TTC549 (cell line): ENCODE measurements around the gene FRAS1.
"Not testable (repeated sequence)": the region's sequence is repeated elsewhere in the genome, so short reads cannot be mapped to it uniquely, and the experiment has no call there.

ENCODE experiments used
- FAIRE-seq: peaks from 2 replicates; lab custom pipeline; 2012; peaks lifted over from hg19 to GRCh38; lab: Jason Lieb, UNC

Gene FRAS1

DNA sequence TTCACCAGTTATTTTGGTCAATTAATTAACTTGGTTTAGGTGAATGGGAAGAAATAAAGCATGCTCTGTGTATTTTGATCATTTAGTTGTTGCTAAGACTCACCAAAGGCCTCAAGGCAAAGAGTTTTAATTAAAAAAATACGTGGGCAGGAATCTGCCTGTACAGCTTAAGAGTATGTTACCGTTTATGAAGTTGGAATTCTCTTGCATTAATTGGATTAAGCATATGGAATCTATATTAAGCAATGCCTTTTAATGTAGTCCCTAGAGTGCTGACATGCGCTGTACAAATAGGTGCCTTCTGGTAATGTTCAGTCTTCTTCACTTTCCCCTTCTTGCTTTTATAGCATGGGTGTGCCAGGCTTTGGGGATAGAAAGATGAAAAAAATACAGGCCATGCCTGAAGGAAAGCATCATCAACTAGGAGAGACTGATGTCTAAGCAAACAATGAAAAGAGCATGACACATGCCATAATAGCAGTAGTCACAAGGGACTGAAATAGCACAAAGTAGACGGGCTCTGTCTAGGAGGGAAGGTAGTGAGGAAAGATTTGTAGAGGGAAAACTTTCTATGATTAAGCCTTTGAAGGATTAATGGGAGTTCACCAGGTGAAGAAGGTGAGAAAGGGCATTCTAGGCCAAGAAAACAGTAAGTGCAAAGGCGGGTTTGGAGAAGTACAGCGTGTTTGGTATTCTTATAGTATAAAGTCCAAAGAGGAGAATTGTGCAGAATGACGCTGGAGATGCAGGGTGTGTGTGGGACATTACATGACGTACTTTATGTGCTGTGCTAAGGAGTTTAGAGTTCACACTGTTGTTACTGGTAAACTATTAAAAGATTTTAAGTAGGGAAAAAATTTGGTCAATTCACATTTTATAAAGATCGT lies 268.4 kb downstream of the FRAS1 start:
- no peak for FAIRE-seq

GRCh38 chr4:78328591-78328990 lies 271.5 kb downstream of the FRAS1 start:
- FAIRE-seq = not testable (repeated sequence)

DNA sequence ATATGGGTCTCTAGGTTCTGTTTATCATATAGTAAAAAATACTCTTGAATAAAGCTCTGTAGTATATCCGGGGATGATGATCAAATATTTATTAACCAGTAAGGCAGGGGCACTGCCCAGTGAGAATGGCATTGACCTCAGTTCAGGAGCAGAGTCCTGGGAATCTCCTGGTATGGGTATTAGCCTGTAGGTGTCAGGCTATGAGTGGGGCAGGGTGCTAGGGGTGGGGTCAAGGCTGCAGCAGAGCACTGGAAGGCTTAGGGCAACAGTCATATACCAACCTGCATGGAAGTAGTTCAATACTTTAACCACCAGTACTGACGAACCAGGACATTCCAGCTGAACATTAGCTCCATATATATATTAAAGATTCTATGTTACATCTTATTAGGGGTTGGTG lies 274.1 kb downstream of the FRAS1 start:
- no peak for FAIRE-seq

DNA sequence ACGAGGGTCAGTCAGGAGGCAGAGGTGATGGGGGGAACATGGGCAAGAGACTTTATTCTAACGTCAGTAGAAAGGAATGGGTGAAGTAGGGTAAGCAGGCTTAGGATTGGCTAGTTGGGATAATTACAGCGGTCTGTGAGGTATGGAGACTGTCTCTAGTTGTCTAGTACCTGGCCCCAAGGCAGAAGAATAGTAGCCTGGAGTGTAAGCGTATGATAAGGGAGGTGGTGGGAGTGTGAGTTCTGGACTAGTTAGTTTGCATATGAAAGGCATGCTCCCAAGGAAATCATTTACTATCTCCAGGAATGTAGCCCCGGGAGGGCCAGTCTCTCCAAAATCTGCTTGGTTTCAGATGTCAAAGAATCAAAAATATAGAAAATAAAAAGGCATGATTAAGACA lies 274.8 kb downstream of the FRAS1 start:
- no peak for FAIRE-seq

DNA sequence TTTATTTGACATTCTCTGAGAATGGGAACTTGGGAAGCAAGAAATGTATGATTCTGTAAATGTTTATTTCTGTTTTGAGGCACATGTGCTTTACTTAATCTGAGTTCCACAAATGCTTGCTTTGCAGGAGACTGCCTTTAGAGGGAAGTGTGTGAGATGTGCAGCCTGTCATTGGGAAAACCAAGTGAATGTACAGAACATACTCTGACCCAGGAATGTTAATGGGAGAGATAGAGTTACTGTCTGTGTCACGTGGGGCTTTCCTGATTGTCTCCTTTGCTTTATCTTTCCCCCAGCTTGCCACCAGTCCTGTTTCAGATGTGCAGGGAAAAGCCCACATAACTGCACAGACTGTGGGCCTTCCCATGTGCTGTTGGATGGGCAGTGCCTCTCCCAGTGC lies 275.9 kb downstream of the FRAS1 start:
- no peak for FAIRE-seq

- no peak for FAIRE-seq
Observed at GRCh38 chr4:78336093-78336943, 279.2 kb downstream of the FRAS1 start.

DNA sequence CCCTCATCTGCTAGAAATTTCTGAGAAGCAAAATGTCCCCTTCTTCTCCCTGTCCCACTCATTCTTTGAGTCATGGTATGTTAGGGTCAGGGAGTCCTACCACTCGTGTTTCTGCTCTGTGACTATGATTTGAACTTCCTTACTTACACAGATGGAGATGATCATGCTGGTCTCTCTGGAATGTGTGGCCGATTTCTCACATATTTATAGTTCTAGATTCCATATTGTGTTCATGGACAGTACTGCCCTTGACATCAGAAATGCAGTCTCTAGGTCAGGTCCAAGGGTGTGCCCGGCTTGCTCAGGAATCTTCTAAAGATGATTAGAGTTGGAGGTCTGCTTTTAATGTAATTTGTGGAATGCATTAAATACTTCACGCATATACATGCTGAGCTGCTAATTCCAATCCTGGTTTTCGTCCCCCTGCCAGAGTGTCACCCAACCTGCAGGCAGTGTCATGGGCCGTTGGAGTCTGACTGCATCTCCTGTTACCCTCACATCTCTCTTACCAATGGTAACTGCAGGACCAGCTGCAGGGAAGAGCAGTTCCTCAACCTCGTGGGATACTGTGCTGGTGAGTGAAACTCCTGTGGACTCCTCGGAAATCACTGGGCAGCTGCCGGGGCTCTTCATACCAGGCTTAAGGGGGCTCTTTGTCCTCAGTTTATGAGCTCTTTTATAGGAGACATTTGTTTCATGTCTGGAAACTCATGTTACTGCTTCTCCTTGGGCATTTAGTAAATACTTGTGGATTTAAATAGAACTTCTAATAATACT lies 280.3 kb downstream of the FRAS1 start:
- FAIRE-seq = no peak

DNA sequence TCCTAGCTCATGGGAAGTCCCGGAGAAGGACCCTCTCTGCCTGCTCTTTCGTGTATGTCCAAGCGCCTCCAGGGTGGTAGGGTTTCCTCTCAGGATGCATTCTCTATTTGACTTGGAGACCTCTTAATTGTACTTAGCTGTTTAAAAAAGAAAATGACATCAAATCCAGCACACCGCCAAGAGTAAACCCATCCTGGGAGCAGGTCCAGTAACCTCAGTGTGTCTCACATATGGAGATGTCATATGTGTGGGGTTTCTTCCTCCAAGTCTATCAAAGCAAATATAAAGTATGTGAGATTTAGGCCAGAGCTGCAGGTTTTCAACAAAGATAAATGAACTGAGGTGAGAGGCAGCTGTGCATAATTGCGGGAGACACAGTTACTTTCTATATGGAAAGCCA lies 285.0 kb downstream of the FRAS1 start:
- no peak for FAIRE-seq

GRCh38 chr4:78343682-78344081 lies 286.6 kb downstream of the FRAS1 start:
- no peak for FAIRE-seq

- no peak for FAIRE-seq
Observed at GRCh38 chr4:78345237-78345636, 288.1 kb downstream of the FRAS1 start.

DNA sequence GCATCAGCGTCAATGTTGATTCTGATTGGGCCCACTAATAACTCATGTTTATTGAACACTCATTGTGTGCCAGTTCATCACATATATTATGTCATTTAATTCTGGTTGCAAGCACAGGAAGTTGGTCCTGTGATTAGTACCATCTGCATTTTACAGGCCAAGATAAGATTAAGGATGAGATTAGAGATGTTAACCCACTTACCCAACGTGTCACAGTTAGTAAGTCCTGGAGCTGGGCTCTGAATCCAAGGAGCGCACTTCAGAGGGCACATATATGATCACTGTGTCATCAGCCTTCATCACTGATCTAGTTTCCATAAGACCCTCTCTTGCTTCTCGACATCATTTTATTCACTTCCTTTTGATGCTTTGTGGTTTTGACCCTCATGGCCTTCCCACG lies 289.1 kb downstream of the FRAS1 start:
- no peak for FAIRE-seq

- FAIRE-seq = no peak
Observed at GRCh38 chr4:78347527-78347926, 290.4 kb downstream of the FRAS1 start.

- no peak for FAIRE-seq
Observed at GRCh38 chr4:78353921-78354320, 296.8 kb downstream of the FRAS1 start.

DNA sequence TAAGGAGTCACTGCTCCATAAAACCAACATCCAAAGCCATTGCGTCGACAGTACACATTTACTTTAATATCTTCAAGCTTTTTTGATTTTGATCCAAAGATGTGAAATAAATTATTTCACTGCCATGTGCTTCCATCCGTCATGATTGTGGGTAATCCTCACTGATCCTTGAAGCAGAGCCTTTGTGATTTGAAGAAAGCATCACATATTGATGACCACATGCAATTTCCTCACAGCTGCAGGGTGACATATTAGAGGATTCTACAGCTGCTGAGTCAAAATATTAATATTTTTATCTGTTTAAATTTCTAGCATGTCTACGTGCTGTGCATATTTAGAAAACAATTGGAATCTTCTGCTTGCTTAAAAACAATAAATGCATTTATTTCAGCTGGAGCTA lies 297.7 kb downstream of the FRAS1 start:
- FAIRE-seq = no peak

GRCh38 chr4:78355306-78355705 lies 298.2 kb downstream of the FRAS1 start:
- no peak for FAIRE-seq

DNA sequence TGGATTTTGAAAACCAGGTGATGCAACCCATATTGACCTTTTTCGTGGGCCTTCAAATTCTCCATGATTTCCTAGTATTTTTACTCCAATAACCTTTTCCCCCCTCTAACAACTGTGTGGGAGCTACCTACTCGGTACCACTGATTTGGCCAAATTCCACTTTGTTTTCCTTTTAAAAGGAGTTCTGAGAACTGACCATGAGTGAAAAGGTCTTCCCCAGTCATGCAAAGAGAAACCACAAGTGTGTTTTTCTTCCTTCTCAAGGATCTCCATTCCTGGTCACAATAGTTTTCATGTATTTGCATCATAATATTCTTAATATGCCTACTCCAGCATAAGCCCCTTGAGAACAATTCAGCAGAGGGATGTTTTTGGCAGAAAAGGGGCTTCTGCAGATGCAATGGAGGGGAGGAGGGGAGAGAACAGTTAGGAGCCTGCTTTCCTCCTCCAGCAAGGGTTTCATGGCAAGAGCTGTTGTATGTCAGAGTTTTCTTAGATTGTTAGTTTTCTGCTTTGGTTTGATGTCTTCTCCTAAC lies 299.2 kb downstream of the FRAS1 start:
- no peak for FAIRE-seq

GRCh38 chr4:78357122-78357521 lies 300.0 kb downstream of the FRAS1 start:
- FAIRE-seq = no peak

DNA sequence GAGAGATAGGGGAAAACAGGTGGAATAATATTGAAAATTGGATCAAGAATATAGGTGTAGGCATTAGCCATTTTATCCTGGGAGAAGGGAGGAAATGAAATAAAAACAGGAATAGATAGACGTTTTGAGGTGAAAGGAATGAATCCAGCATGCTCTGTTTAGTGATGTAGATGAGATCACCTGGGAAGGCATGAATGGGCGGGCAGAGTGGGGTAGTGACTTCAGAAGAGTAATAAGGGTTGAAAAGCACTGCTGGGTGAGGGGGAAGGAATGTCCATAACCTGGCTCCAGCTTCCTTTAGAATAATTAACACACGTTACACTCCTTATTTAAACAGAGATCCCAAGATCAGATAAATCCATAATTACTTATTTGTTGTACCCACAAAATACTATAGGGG lies 303.3 kb downstream of the FRAS1 start:
- no peak for FAIRE-seq

GRCh38 chr4:78361621-78362120 lies 304.5 kb downstream of the FRAS1 start:
- FAIRE-seq = no peak

GRCh38 chr4:78362310-78362709 lies 305.2 kb downstream of the FRAS1 start:
- no peak for FAIRE-seq

- FAIRE-seq = no peak
Observed at GRCh38 chr4:78363031-78363570, 306.0 kb downstream of the FRAS1 start.

DNA sequence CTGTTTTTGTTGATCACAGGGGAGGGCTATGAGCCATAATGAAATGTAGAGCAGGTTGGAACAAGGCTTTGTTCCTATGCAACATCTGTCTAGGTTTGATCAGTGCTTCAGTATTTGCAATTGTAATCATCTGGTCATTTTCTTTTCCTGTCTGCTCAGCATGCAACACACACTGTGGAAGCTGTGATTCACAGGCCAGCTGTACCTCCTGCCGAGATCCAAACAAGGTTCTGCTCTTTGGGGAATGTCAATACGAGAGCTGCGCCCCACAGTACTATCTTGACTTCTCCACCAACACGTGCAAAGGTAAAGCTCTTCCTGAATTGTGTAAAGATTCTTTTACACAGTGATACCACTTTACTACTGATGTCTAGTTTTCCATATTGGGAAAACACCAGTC lies 312.6 kb downstream of the FRAS1 start:
- FAIRE-seq = no peak
